ENCODE data around the gene PPP1R8. TPM values are rescaled to one million over a fixed set of nuclear protein-coding genes. Genes with fewer than 3 reads are reported as not detected.

The PPP1R8 gene
- total and polyA plus RNA-seq, 9 of the 15 experiments (the other 6 are each of a cell fraction or from before 2014, with no cell fraction given), result 16.2 to 107 (median 75.3) TPM

DNA sequence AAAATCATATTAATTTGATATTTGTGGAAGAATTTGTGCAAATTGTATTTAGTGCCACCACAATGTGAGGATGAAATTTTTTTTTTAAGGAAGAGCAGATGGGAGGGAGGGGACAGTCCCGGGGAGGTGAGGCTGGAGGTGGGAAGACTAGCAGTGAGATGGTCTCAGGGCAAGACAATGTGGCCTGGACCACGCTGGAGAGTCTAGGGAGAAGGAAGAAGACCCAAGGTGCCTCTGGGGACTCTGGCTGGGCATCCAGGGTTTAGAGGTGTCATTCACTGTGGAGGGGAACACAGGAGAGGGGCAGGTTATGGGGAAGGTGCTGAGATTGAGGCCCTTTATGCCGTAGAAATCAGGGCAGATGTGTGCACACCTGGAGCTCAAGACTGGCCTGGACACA lies 31.4 kb downstream of the PPP1R8 start:
- no peaks in the 10 kb centered on the region for H3K9me1 ChIP-seq (ENCODE audit: control insufficient read depth, insufficient read depth, low read length)
- ChIA-PET CTCF (ENCODE audit: low intra/inter-chr PET ratio) (no interaction called here), POLR2A (interaction anchor here (0.7 kb wide), 1 partner anchor 357 kb away, joined by 3 read pairs; no protein-coding TSS in a partner anchor)
- H3K9me3 ChIP-seq (replicated peaks; ENCODE audit: control insufficient read depth, insufficient read depth, low read depth, low read length), result no peaks in the 10 kb centered on the region
- no peak overlapping the region for H2AFZ ChIP-seq (ENCODE audit: low read depth, low read length)
- peaks cover 25 to 54% of the 10 kb centered on the region in 2 experiments; a peak in 4 of 5 replicates for H3K4me1 ChIP-seq (replicated peaks in 1 of 2; ENCODE audit: control insufficient read depth in 2 of 2, insufficient read depth in 2 of 2, low read length in 2 of 2)
- no peaks in the 10 kb centered on the region for H3K36me3 ChIP-seq (ENCODE audit: control insufficient read depth, insufficient read depth, low read length)
- WGBS (ENCODE audit: insufficient coverage, low coverage, missing lambda C conversion rate), result 58% methylated on average over 3 of the region's 3 CpGs
- no peak for FAIRE-seq
- ATAC-seq, result no peak
- peak overlapping the region in 1 of 2 experiments; percentile 23; a peak in 2 of 4 replicates for H3K9ac ChIP-seq (ENCODE audit: insufficient read depth in 1 of 2, low read depth in 2 of 2, low read length in 2 of 2)
- H3K27me3 ChIP-seq (ENCODE audit: control insufficient read depth in 2 of 2, insufficient read depth in 2 of 2, low read length in 2 of 2), result no peaks in the 10 kb centered on the region
- no peaks in the 10 kb centered on the region for H4K20me1 ChIP-seq (replicated peaks; ENCODE audit: control insufficient read depth, insufficient read depth, low read length)
- no peak overlapping the region for H3K27ac ChIP-seq (ENCODE audit: extremely low read depth, low read depth, low read length)
- no peak overlapping the region for H3K4me2 ChIP-seq (ENCODE audit: insufficient read depth, low read length)
- in situ Hi-C loops (cut with MboI), result loop anchor here (5.0 to 10.0 kb wide), 2 partner anchors 105 to 333 kb away; no protein-coding TSS in a partner anchor
- no peaks in the 10 kb centered on the region for H3K79me2 ChIP-seq (ENCODE audit: control insufficient read depth, insufficient read depth, low read length)
- H3K4me3 ChIP-seq, result no peak overlapping the region
- no peak for DNase-seq (ENCODE audit: extremely low read depth in 1 of 4, low spot score in 3 of 4)
- intact Hi-C loops (cut with micrococcal nuclease), result no loop called here
- BruUV-seq (replicated peaks), result no TSS peak
- TF ChIP-seq ZNF347 (CRISPR knock-in tag; IDR thresholded peaks at IDR 0.05; ENCODE audit: low read depth), result no peak
- TF ChIP-seq, protein P1, sequence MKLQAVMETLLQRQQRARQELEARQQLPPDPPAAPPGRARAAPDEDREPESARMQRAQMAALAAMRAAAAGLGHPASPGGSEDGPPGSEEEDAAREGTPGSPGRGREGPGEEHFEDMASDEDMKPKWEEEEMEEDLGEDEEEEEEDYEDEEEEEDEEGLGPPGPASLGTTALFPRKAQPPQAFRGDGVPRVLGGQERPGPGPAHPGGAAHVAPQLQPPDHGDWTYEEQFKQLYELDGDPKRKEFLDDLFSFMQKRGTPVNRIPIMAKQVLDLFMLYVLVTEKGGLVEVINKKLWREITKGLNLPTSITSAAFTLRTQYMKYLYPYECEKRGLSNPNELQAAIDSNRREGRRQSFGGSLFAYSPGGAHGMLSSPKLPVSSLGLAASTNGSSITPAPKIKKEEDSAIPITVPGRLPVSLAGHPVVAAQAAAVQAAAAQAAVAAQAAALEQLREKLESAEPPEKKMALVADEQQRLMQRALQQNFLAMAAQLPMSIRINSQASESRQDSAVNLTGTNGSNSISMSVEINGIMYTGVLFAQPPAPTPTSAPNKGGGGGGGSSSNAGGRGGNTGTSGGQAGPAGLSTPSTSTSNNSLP (IDR thresholded peaks at IDR 0.05; ENCODE audit: borderline replicate concordance, low read depth, low read length), result no peak
- no peak for TF ChIP-seq NFYB (IDR thresholded peaks at IDR 0.05; ENCODE audit: extremely low read depth, insufficient read length)
- no peak for TF ChIP-seq SLC30A9 (CRISPR knock-in tag; IDR thresholded peaks at IDR 0.05)
- no peak for TF ChIP-seq POU5F1 (IDR thresholded peaks at IDR 0.05; ENCODE audit: borderline replicate concordance, low read depth, low read length, partially characterized antibody)
- no peak for TF ChIP-seq ZNF695 (CRISPR knock-in tag; IDR thresholded peaks at IDR 0.05)
- no peak for TF ChIP-seq SNIP1 (IDR thresholded peaks at IDR 0.05; ENCODE audit: low read depth)
- TF ChIP-seq, protein P2, sequence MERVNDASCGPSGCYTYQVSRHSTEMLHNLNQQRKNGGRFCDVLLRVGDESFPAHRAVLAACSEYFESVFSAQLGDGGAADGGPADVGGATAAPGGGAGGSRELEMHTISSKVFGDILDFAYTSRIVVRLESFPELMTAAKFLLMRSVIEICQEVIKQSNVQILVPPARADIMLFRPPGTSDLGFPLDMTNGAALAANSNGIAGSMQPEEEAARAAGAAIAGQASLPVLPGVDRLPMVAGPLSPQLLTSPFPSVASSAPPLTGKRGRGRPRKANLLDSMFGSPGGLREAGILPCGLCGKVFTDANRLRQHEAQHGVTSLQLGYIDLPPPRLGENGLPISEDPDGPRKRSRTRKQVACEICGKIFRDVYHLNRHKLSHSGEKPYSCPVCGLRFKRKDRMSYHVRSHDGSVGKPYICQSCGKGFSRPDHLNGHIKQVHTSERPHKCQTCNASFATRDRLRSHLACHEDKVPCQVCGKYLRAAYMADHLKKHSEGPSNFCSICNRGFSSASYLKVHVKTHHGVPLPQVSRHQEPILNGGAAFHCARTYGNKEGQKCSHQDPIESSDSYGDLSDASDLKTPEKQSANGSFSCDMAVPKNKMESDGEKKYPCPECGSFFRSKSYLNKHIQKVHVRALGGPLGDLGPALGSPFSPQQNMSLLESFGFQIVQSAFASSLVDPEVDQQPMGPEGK (CRISPR knock-in tag; IDR thresholded peaks at IDR 0.05; ENCODE audit: borderline replicate concordance), result no peak
- no peak for TF ChIP-seq MCM2 (IDR thresholded peaks at IDR 0.05; ENCODE audit: low read depth)
- no peak for TF ChIP-seq COPS2 (conservative IDR thresholded peaks at IDR 0.05)
- no peak for TF ChIP-seq STAT5A (IDR thresholded peaks at IDR 0.05; ENCODE audit: borderline replicate concordance, low read length)
- TF ChIP-seq, protein P3, sequence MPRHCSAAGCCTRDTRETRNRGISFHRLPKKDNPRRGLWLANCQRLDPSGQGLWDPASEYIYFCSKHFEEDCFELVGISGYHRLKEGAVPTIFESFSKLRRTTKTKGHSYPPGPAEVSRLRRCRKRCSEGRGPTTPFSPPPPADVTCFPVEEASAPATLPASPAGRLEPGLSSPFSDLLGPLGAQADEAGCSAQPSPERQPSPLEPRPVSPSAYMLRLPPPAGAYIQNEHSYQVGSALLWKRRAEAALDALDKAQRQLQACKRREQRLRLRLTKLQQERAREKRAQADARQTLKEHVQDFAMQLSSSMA (CRISPR knock-in tag; IDR thresholded peaks at IDR 0.05), result no peak
- TF ChIP-seq ZNF3 (CRISPR knock-in tag; IDR thresholded peaks at IDR 0.05), result no peak
- TF ChIP-seq ZFP30 (CRISPR knock-in tag; IDR thresholded peaks at IDR 0.05; ENCODE audit: borderline replicate concordance), result no peak

Measured in K562 (cell line).